ENCODE measurements around the gene EMILIN1.

- TF ChIP-seq CTCF (IDR thresholded peaks at IDR 0.05) (no peak), EZH2 (IDR thresholded peaks at IDR 0.05; ENCODE audit: borderline replicate concordance, insufficient read depth, low read depth, low read length, poor library complexity, severe bottlenecking) (no peak)
Observed at GRCh38 chr2:27085062-27085672, 6.8 kb downstream of the EMILIN1 start.
